ENCODE data around the gene MAPK7.

Gene MAPK7

GRCh38 chr17:19424934-19425868 is 46.9 kb downstream of the MAPK7 start:
- no peak for FAIRE-seq

GRCh38 chr17:19426631-19427030 is 48.3 kb downstream of the MAPK7 start:
- no peak for FAIRE-seq

- FAIRE-seq, result no peak
Measured at GRCh38 chr17:19431691-19432090, 53.4 kb downstream of the MAPK7 start.
